SK-N-SH (cell line): ENCODE results near the gene AKAP11. TPM values are rescaled to one million over a fixed set of nuclear protein-coding genes. Genes with fewer than 3 reads are reported as not detected.

Experiments
- CTCF ChIA-PET: fragments of 300-600, 350-600 bp; formaldehyde crosslinking; extraction: SDS; loops from one replicate; lab custom pipeline; 2021; lab: Yijun Ruan, JAX
- POLR2A ChIA-PET: fragments of 350-600 bp; sonication (Branson Sonifier 250); formaldehyde crosslinking; extraction: SDS; loops from one replicate; lab custom pipeline; 2020; ENCODE audit warnings: antibody characterized with exemption, inconsistent platforms; lab: Yijun Ruan, JAX
- DNase-seq: peaks from one replicate; pipeline ENCODE4 v3.0.0; 2012
- H2AFZ ChIP-seq: fragments of 200-600 bp; sonication (generic); 2 replicates; pipeline ENCODE4 v1.8.1; 2016; ENCODE audit warnings: antibody characterized with exemption, mild to moderate bottlenecking, low read depth
- H3F3A ChIP-seq: fragments of 200-600 bp; sonication (generic); replicated peaks from 2 replicates; pipeline ENCODE3; 2016; ENCODE audit warnings: antibody characterized with exemption, mild to moderate bottlenecking; ENCODE audit not compliant: insufficient read depth
- H3K27ac ChIP-seq, 2 experiments: fragments of 200-500 bp in 1 of 2; fragments of 200-600 bp in 1 of 2; sonication (Bioruptor generic) in 1 of 2; sonication (generic), shearing (Covaris generic) in 1 of 2; 2 replicates each; pipeline versions ENCODE4 v1.5.1 to v1.6.1; 2014 to 2016; ENCODE audit warnings: low read depth in 2 of 2, inconsistent platforms in 1 of 2, low read length in 1 of 2, mild to moderate bottlenecking in 1 of 2, mixed read lengths in 1 of 2
- H3K27me3 ChIP-seq: fragments of 200-600 bp; sonication (generic), shearing (Covaris generic); 2 replicates; pipeline ENCODE4 v1.6.1; 2016; ENCODE audit warnings: mixed run types; ENCODE audit not compliant: insufficient read depth
- H3K36me3 ChIP-seq, 2 experiments: fragments of 200-500 bp in 1 of 2; fragments of 200-600 bp in 1 of 2; sonication (Bioruptor generic) in 1 of 2; sonication (generic) in 1 of 2; replicated peaks in 1 of 2; 2 replicates each; pipeline versions ENCODE3 to v1.5.1; 2014 to 2016; ENCODE audit warnings: low read length in 1 of 2, mild to moderate bottlenecking in 1 of 2; ENCODE audit not compliant: insufficient read depth in 2 of 2, control insufficient read depth in 1 of 2
- H3K4me1 ChIP-seq, 2 experiments: fragments of 200-500 bp in 1 of 2; fragments of 200-600 bp in 1 of 2; sonication (Bioruptor generic) in 1 of 2; sonication (generic), shearing (Covaris generic) in 1 of 2; 2 replicates each; pipeline versions ENCODE4 v1.5.1 to v1.6.1; 2014 to 2016; ENCODE audit warnings: low read depth in 1 of 2, low read length in 1 of 2, mixed run types in 1 of 2; ENCODE audit not compliant: insufficient read depth in 2 of 2, control insufficient read depth in 1 of 2
- H3K4me2 ChIP-seq: fragments of 200-600 bp; sonication (generic), shearing (Covaris generic); 2 replicates; pipeline ENCODE4 v1.6.1; 2017; ENCODE audit warnings: mixed run types
- H3K4me3 ChIP-seq, 2 experiments: fragments of 200-500 bp in 1 of 2; fragments of 200-600 bp in 1 of 2; sonication (Bioruptor generic) in 1 of 2; sonication (generic), shearing (Covaris generic) in 1 of 2; 2 replicates each; pipeline versions ENCODE4 v1.5.1 to v1.8.1; 2014 to 2016; ENCODE audit warnings: low read depth in 2 of 2, inconsistent platforms in 1 of 2, low read length in 1 of 2, mild to moderate bottlenecking in 1 of 2, mixed read lengths in 1 of 2, moderate library complexity in 1 of 2
- H3K79me2 ChIP-seq: fragments of 200-600 bp; sonication (generic); 2 replicates; pipeline ENCODE4 v1.8.1; 2017; ENCODE audit warnings: mild to moderate bottlenecking; ENCODE audit not compliant: insufficient read depth
- H3K9ac ChIP-seq: fragments of 200-600 bp; sonication (generic); 2 replicates; pipeline ENCODE4 v1.6.1; 2017; ENCODE audit warnings: mixed run types
- H3K9me2 ChIP-seq: fragments of 200-600 bp; sonication (generic); 2 replicates; pipeline ENCODE4 v1.6.1; 2017; ENCODE audit warnings: mixed run types
- H3K9me3 ChIP-seq: fragments of 200-600 bp; sonication (generic); 2 replicates; pipeline ENCODE4 v1.6.1; 2017; ENCODE audit warnings: mixed run types, mild to moderate bottlenecking, moderate library complexity
- H4K20me1 ChIP-seq: fragments of 200-600 bp; sonication (generic); 2 replicates; pipeline ENCODE4 v1.6.1; 2017; ENCODE audit warnings: mild to moderate bottlenecking, mixed run types; ENCODE audit not compliant: insufficient read depth
- CHD2 ChIP-seq: fragments of 150-350 bp; IDR thresholded peaks from 2 replicates; pipeline ENCODE4 v1.6.1; 2018; ENCODE audit warnings: low read length; ENCODE audit not compliant: partially characterized antibody
- ELF1 ChIP-seq: IDR thresholded peaks from 2 replicates; pipeline ENCODE4 v1.4.0; 2012
- EP300 ChIP-seq, 2 experiments: IDR thresholded peaks; 2 replicates each; pipeline versions ENCODE4 v1.4.0 to v1.6.1; 2012; ENCODE audit warnings: borderline replicate concordance in 1 of 2, low read depth in 1 of 2, low read length in 1 of 2
- FOXM1 ChIP-seq: IDR thresholded peaks from 2 replicates; pipeline ENCODE4 v1.4.0; 2012; ENCODE audit warnings: low read depth, mild to moderate bottlenecking
- GABPA ChIP-seq: IDR thresholded peaks from 2 replicates; pipeline ENCODE4 v1.4.0; 2012; ENCODE audit warnings: low read depth, mild to moderate bottlenecking
- GATA2 ChIP-seq: sonication (generic); formaldehyde crosslinking; IDR thresholded peaks from 2 replicates; pipeline ENCODE4 v1.5.0; 2020; ENCODE audit warnings: mild to moderate bottlenecking, missing genetic modification reagents
- JUND ChIP-seq: IDR thresholded peaks from 2 replicates; pipeline ENCODE4 v1.4.0; 2012
- MEF2A ChIP-seq: IDR thresholded peaks from 2 replicates; pipeline ENCODE4 v1.4.0; 2012; ENCODE audit warnings: low read depth, borderline replicate concordance
- NFIC ChIP-seq: IDR thresholded peaks from 2 replicates; pipeline ENCODE4 v1.4.0; 2012; ENCODE audit warnings: borderline replicate concordance
- NRF1 ChIP-seq: IDR thresholded peaks from 2 replicates; pipeline ENCODE4 v1.6.1; 2012; ENCODE audit warnings: low read depth, mild to moderate bottlenecking, low read length
- RFX5 ChIP-seq: IDR thresholded peaks from 2 replicates; pipeline ENCODE4 v1.6.1; 2012; ENCODE audit warnings: mild to moderate bottlenecking, improper control_type of control experiment, low read length
- RXRA ChIP-seq: IDR thresholded peaks from 2 replicates; pipeline ENCODE4 v1.4.0; 2012; ENCODE audit warnings: low read depth, mild to moderate bottlenecking, borderline replicate concordance
- SIN3A ChIP-seq: IDR thresholded peaks from 2 replicates; pipeline ENCODE4 v1.6.1; 2012; ENCODE audit warnings: low read depth, mild to moderate bottlenecking, low read length, moderate library complexity, borderline replicate concordance
- TAF1 ChIP-seq: IDR thresholded peaks from 2 replicates; pipeline ENCODE4 v1.6.1; 2012; ENCODE audit warnings: low read depth, mild to moderate bottlenecking, low read length, moderate library complexity, borderline replicate concordance
- TCF12 ChIP-seq: IDR thresholded peaks from 2 replicates; pipeline ENCODE4 v1.4.0; 2012
- YY1 ChIP-seq: IDR thresholded peaks from 2 replicates; pipeline ENCODE4 v1.4.0; 2012; ENCODE audit warnings: low read depth, mild to moderate bottlenecking
- polyA plus RNA-seq, 3 experiments: library from polyadenylated mRNA; depleted of rRNA; stranded (reverse); fragments of >200 nt; gene quantifications; 2 replicates each; pipeline ENCODE4 v1.2.3, GENCODE V29; 2012
- TF ChIP-seq, protein P1 (sequence below): fragments of 150-350 bp; IDR thresholded peaks from 2 replicates; pipeline ENCODE4 v1.6.1; 2016; ENCODE audit warnings: mild to moderate bottlenecking, low read depth, low read length
- TF ChIP-seq, protein P2 (sequence below): IDR thresholded peaks from 2 replicates; pipeline ENCODE4 v1.4.0; 2012; ENCODE audit warnings: low read depth, borderline replicate concordance
- TF ChIP-seq, protein P3 (sequence below): fragments of 150-350 bp; IDR thresholded peaks from 2 replicates; pipeline ENCODE4 v1.6.1; 2017; ENCODE audit warnings: antibody characterized with exemption, low read length, low read depth, borderline replicate concordance
- TF ChIP-seq, protein P4 (sequence below): IDR thresholded peaks from 2 replicates; pipeline ENCODE4; 2012

Gene AKAP11
- polyA plus RNA-seq, 1 of the 3 experiments (the other 2 are of a cell fraction): 5.6 TPM

DNA sequence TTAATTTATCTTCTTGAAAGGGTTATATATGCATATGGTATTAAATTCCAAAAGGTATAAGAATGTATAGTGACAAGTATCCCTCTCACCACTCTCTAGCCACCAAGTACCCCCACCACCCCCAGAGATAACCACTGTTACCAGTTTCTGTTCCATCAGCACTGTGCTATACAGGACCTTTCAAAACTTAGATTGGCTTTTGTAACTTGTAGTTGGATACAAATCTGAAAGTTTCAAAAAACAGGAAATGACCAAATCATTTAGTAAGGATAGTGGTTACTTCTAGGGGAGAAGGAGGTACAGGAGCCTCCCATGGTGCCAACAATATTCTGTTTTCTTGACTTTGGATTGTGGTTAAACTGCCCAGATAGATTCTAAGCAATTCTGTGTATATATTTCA lies 56.7 kb downstream of the AKAP11 start:
- Histone ChIP-seq H2AFZ (no peak overlapping the region), H3K79me2 (no peaks in the 10 kb centered on the region), H3K4me3 (no peak overlapping the region), H3K9ac (no peak overlapping the region), H3K36me3 (no peaks in the 10 kb centered on the region), H3K27ac (no peak overlapping the region), H3K4me2 (no peak overlapping the region), H3K27me3 (no peaks in the 10 kb centered on the region), H3K4me1 (no peaks in the 10 kb centered on the region), H3K9me2 (no peaks in the 10 kb centered on the region), H3K9me3 (no peaks in the 10 kb centered on the region), H3F3A (no peaks in the 10 kb centered on the region), H4K20me1 (no peaks in the 10 kb centered on the region)
- ChIA-PET CTCF (no interaction called here), POLR2A (no interaction called here)
- DNase-seq: no peak
- TF ChIP-seq ELF1 (no peak), CHD2 (no peak), GATA2 (CRISPR knock-in tag) (no peak), EP300 (IDR thresholded peaks at IDR 0.05; ENCODE audit: borderline replicate concordance in 1 of 2, low read depth in 1 of 2, low read length in 1 of 2) (no peak), SIN3A (no peak), TAF1 (no peak), NRF1 (no peak), JUND (no peak), YY1 (no peak), MEF2A (no peak), RXRA (no peak)
- TF ChIP-seq, protein P1, sequence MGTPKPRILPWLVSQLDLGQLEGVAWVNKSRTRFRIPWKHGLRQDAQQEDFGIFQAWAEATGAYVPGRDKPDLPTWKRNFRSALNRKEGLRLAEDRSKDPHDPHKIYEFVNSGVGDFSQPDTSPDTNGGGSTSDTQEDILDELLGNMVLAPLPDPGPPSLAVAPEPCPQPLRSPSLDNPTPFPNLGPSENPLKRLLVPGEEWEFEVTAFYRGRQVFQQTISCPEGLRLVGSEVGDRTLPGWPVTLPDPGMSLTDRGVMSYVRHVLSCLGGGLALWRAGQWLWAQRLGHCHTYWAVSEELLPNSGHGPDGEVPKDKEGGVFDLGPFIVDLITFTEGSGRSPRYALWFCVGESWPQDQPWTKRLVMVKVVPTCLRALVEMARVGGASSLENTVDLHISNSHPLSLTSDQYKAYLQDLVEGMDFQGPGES: no peak
- TF ChIP-seq, protein P2, sequence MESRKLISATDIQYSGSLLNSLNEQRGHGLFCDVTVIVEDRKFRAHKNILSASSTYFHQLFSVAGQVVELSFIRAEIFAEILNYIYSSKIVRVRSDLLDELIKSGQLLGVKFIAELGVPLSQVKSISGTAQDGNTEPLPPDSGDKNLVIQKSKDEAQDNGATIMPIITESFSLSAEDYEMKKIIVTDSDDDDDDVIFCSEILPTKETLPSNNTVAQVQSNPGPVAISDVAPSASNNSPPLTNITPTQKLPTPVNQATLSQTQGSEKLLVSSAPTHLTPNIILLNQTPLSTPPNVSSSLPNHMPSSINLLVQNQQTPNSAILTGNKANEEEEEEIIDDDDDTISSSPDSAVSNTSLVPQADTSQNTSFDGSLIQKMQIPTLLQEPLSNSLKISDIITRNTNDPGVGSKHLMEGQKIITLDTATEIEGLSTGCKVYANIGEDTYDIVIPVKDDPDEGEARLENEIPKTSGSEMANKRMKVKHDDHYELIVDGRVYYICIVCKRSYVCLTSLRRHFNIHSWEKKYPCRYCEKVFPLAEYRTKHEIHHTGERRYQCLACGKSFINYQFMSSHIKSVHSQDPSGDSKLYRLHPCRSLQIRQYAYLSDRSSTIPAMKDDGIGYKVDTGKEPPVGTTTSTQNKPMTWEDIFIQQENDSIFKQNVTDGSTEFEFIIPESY: no peak
- TF ChIP-seq, protein P3, sequence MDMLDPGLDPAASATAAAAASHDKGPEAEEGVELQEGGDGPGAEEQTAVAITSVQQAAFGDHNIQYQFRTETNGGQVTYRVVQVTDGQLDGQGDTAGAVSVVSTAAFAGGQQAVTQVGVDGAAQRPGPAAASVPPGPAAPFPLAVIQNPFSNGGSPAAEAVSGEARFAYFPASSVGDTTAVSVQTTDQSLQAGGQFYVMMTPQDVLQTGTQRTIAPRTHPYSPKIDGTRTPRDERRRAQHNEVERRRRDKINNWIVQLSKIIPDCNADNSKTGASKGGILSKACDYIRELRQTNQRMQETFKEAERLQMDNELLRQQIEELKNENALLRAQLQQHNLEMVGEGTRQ: no peak
- TF ChIP-seq, protein P4, sequence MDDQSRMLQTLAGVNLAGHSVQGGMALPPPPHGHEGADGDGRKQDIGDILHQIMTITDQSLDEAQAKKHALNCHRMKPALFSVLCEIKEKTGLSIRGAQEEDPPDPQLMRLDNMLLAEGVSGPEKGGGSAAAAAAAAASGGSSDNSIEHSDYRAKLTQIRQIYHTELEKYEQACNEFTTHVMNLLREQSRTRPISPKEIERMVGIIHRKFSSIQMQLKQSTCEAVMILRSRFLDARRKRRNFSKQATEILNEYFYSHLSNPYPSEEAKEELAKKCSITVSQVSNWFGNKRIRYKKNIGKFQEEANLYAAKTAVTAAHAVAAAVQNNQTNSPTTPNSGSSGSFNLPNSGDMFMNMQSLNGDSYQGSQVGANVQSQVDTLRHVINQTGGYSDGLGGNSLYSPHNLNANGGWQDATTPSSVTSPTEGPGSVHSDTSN: no peak

DNA sequence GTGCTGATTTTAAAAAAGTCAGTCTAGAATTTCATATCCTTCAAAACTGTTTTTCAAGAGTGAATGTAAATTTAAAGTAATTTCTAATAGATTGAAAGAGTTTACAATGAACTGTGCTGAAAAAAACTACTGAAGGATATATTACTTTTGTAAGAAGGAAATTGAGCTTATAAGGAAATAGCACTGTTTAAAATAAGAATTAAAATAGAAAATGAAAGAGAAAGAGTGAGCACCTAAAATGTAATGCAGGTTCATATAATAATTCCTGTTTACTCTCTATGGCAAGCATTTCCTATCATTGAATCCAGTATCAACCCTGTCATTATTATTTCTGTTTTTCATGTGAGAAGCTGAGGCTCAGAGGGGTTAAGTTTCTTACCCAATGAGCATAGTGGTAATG lies 57.3 kb downstream of the AKAP11 start:
- CTCF ChIA-PET: no interaction called here
- no peaks in the 10 kb centered on the region for H3K36me3 ChIP-seq
- H3F3A ChIP-seq: no peaks in the 10 kb centered on the region
- no peak overlapping the region for H2AFZ ChIP-seq
- no peaks in the 10 kb centered on the region for H3K27me3 ChIP-seq
- TF ChIP-seq NFIC (no peak), GABPA (no peak), EP300 (IDR thresholded peaks at IDR 0.05; ENCODE audit: borderline replicate concordance in 1 of 2, low read depth in 1 of 2, low read length in 1 of 2) (no peak), CHD2 (no peak), GATA2 (CRISPR knock-in tag) (no peak), TAF1 (no peak), TCF12 (no peak), RFX5 (no peak), FOXM1 (no peak)
- TF ChIP-seq, protein P4: no peak
- H4K20me1 ChIP-seq: no peaks in the 10 kb centered on the region
- no peaks in the 10 kb centered on the region for H3K9me2 ChIP-seq
- no peak for DNase-seq
- H3K9me3 ChIP-seq: no peaks in the 10 kb centered on the region
- no peaks in the 10 kb centered on the region for H3K4me1 ChIP-seq
- no peak overlapping the region for H3K9ac ChIP-seq
- no peaks in the 10 kb centered on the region for H3K79me2 ChIP-seq
- H3K4me2 ChIP-seq: no peak overlapping the region
- POLR2A ChIA-PET: no interaction called here
- H3K4me3 ChIP-seq: no peak overlapping the region
- H3K27ac ChIP-seq: no peak overlapping the region
